Gastrocnemius medialis (tissue), 4 donors: Measurements from ENCODE around the gene OPRM1.

Experiments used
- POLR2A ChIP-seq, 2 donors: fragments of 450-650 bp; IDR thresholded peaks; one replicate each; pipeline ENCODE4 v1.6.1; 2017; ENCODE audit warnings: antibody characterized with exemption in 2 of 2, mild to moderate bottlenecking in 2 of 2, moderate library complexity in 2 of 2
- TF ChIP-seq, protein P1 (sequence below), 5 experiments: fragments of 450-650 bp in 3 of 5; fragments of 200-600 bp in 2 of 5; sonication (generic) in 2 of 5; IDR thresholded peaks in 4 of 5; conservative IDR thresholded peaks in 1 of 5; 1 replicate in 4 of 5; 2 replicates in 1 of 5; pipeline ENCODE4 v1.5.1; 2016 to 2019; ENCODE audit warnings: antibody characterized with exemption in 5 of 5, mild to moderate bottlenecking in 3 of 5, moderate library complexity in 3 of 5

DNA sequence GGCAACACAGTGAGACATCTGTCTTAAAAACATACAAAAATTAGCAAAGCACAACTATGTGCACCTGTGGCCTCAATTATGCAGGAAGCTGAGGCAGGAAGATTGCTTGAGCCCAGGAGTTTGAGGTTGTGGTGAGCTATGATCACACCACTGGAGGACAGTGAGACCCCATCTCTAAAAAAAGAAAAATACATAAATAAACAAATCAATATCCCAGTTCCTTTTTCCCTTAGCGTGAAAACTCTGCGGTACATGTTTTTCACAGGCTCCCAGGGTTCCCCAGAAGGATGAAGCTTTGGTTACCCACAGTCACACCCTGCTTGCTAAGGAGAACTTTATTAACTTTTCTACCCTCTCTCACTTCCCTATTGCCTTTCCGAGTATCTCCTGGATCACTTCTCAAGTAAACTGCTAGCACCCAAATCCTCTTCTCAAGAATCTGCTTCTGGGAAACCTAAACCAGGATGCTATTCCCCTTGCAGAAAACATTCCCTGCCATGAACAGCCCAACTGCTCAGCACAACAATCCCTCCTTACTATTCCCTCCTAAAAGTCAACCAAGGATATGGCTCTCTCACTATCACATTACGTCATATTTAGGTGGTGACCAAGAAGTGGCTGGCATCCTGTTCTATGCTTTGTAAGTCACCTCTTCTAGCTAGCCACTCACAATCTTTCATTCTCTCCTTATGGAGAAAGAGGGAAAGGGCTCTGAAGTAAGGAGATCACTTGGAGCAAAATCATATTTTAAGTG, 195.2 kb downstream of the OPRM1 start:
- TF ChIP-seq POLR2A (IDR thresholded peaks at IDR 0.05) = no peak
- TF ChIP-seq, protein P1, sequence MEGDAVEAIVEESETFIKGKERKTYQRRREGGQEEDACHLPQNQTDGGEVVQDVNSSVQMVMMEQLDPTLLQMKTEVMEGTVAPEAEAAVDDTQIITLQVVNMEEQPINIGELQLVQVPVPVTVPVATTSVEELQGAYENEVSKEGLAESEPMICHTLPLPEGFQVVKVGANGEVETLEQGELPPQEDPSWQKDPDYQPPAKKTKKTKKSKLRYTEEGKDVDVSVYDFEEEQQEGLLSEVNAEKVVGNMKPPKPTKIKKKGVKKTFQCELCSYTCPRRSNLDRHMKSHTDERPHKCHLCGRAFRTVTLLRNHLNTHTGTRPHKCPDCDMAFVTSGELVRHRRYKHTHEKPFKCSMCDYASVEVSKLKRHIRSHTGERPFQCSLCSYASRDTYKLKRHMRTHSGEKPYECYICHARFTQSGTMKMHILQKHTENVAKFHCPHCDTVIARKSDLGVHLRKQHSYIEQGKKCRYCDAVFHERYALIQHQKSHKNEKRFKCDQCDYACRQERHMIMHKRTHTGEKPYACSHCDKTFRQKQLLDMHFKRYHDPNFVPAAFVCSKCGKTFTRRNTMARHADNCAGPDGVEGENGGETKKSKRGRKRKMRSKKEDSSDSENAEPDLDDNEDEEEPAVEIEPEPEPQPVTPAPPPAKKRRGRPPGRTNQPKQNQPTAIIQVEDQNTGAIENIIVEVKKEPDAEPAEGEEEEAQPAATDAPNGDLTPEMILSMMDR (IDR thresholded peaks at IDR 0.05 in 4 of 5, conservative IDR thresholded peaks at IDR 0.05 in 1 of 5) = no peak
